GM21447 (cell line): ENCODE data around the gene HPN.
"Not testable (repeated sequence)": the region's sequence is repeated elsewhere in the genome, so short reads cannot be mapped to it uniquely, and the experiment has no call there.

ENCODE experiments used
- ATAC-seq: cut with Tn5 transposase; IDR thresholded peaks from one replicate; pipeline ENCODE4 v1.9.1; 2021; ENCODE audit not compliant: unreplicated experiment

HPN gene

GRCh38 chr19:35042056-35042730 lies 672 bp downstream of the HPN start:
- ATAC-seq = no peak

GRCh38 chr19:35042954-35043604 lies 1.6 kb downstream of the HPN start:
- ATAC-seq = no peak

GRCh38 chr19:35043906-35044305 lies 2.4 kb downstream of the HPN start:
- no peak for ATAC-seq

- no peak for ATAC-seq
Measured at GRCh38 chr19:35044317-35045117, 3.0 kb downstream of the HPN start.

DNA sequence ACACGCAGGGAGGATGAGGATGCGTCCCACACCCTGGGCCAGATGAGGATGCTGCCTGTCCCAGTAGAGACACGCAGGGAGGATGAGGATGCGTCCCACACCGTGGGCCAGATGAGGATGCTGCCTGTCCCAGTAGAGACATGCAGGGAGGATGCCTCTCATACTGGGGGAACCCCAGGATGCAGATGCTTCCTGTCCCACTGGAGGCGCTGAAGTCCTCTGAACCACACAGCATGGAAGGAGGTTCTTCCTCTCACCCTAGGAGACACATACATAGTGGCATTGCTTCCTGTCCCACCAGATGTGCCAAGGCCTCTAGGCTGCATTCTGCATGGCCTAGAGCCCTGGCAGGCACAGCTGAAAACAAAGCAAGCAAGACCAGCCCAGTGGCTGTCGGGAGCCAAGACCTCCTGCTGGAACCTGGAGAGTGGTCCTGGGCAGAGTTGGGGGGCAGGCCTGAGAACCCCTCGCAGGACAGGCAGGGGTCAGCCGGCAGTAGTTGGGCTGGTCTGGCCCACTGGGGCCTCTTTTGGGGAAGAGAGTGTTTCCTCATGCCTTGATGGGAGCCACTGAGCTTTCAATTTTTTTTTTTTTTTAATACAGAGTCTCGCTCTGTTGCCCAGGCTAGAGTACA lies 4.3 kb downstream of the HPN start:
- ATAC-seq = peak; percentile 67

- ATAC-seq = no peak
Measured at GRCh38 chr19:35046461-35046860, 4.9 kb downstream of the HPN start.

DNA sequence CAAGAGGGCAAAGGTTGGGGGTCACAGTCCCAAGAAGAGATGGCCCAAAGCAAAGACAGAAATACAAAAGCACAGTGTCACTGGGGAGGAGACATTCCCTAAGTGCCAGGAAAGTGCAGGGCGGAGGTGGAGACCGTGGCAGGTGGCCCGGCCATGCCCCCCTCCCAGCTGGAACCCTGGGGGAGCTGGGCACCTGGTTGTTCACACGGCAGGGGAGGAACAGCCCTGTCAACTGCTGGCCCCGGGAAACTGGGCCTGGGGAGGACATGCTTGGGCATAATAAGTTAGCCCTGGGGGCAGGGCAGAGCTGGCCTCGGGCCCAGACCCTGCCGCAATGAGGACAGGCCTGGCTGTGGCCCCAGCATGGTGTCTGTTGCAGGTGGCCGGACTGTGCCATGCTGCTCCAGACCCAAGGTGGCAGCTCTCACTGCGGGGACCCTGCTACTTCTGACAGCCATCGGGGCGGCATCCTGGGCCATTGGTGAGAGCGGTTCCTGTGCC lies 7.4 kb downstream of the HPN start:
- no peak for ATAC-seq

DNA sequence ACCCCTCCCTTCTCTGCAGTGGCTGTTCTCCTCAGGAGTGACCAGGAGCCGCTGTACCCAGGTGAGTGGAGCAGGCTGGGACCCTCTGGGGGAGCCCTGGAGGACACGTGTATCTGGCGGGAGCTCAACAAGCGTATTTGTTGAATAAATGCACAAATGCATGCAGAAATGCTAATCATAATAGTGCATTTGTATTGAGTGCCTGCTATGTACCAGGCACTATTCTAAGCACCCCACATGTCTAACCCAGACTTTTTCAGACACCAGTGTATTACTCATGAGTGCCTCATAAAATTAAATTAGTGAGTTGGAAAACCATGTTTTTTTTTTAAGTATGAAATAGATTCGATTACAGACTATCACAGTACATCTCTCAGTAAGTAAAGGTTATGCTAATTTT lies 7.9 kb downstream of the HPN start:
- no peak for ATAC-seq

DNA sequence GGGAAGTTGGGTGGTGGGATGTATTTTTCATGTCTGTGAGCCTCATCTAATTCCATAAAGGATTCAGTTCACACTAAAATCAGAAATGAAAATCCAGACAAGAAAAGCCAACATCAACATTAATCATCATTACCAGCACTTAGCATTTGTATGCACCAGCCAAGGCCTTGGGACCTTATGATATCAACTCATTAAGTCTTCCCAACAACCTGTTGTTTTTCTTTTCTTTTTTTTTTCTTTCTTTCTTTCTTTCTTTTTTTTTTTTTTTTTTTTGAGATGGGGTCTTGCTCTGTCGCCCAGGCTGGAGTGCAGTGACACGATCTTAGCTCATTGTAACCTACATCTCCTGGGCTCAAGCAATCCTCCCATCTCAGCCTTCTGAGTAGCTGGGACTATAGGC lies 9.1 kb downstream of the HPN start:
- not testable (repeated sequence) for ATAC-seq

DNA sequence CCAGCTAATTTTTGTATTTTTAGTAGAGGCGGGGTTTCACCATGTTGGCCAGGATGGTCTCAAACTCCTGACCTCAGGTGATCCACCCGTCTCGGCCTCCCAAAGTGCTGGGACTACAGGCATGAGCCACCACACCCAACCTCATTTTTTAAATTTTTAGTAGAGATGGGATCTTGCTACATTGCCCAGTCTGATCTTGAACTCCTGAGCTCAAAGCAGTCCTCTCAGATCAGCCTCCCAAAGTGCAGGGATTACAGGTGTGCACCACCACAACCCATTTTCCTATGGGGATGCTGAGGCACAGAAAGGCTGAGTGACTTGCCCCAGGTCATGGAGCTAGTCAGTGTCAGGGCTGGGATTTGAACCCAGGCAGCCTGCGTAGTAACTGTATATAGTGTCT lies 9.7 kb downstream of the HPN start:
- not testable (repeated sequence) for ATAC-seq

GRCh38 chr19:35051796-35052195 lies 10.3 kb downstream of the HPN start:
- no peak for ATAC-seq

- no peak for ATAC-seq
Measured at GRCh38 chr19:35052599-35053190, 11.2 kb downstream of the HPN start.

- ATAC-seq = no peak
Measured at GRCh38 chr19:35053667-35054293, 12.3 kb downstream of the HPN start.

DNA sequence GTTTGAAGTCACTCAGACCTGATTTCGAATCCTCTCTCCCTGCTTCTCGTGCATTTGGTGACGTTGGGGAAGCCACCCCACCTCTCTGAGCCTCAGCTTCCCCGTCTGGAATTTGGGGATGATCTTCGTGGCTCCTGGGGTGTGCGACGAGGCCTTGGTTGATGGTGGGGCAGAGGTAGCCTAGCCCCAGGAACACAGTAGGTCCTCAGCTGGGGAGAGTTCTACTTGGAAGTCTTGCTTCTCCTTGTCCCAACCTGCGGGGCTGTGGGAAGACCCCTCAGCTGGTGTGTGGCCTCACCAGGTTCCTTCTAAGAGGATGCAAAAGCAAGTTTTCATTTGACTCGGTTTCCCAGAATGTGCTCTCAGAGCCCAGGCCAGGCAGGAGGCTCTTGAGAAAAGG lies 13.1 kb downstream of the HPN start:
- ATAC-seq = no peak

DNA sequence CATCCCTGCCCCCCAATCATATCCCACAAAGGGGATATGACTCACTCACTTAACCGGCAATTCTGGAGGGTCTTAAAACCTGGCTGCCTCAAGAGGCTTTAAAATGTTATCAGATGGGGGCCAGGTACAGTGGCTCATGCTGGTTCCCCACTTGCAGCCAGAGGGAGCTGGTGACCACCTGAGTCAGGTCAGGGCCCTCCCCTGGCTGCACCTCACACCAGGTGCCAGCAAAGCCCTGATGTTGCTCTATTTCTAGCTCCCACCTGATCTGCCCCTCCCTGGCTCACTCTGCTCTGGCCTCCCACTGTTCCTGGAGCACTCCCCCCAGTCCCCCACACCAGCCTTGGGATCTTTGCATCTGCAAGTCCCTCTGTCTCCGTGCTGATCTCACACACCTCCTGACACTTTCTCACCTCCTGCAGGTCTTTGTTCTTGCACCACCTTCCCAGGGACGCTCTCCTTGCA lies 14.2 kb downstream of the HPN start:
- no peak for ATAC-seq

GRCh38 chr19:35056513-35057063 lies 15.1 kb downstream of the HPN start:
- no peak for ATAC-seq

GRCh38 chr19:35058370-35058769 lies 16.8 kb downstream of the HPN start:
- ATAC-seq = no peak

DNA sequence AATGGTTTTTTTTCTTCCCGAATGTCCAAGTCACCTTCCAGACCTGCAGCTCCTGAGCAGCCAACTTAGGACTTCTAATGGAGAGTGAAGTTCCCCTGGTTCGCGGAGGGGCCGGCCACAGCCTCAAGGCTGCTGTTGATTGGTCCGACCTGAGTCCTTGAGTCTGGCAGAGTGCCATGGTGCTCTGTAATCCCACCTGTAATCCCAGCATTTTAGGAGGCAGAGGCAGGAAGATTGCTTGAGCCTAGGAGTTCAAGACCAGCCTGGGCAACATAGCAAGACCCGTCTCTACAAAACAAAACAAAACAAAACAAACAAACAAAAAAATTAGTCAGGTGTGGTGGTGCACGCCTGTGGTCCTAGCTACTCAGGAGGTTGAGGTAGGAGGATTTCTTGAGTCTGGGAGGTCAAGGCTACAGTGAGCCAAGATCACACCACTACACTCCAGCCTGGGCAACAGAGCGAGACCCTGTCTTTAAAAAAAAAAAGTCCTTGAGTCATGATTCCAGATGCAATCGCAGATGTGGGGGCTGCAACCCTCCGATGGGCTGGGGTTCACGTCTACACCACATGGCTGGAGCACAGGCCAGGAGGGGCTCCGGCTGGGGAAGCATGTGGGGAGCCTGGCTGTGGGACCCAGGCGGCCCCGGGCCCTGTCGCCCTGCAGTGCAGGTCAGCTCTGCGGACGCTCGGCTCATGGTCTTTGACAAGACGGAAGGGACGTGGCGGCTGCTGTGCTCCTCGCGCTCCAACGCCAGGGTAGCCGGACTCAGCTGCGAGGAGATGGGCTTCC lies 17.7 kb downstream of the HPN start:
- ATAC-seq = no peak

DNA sequence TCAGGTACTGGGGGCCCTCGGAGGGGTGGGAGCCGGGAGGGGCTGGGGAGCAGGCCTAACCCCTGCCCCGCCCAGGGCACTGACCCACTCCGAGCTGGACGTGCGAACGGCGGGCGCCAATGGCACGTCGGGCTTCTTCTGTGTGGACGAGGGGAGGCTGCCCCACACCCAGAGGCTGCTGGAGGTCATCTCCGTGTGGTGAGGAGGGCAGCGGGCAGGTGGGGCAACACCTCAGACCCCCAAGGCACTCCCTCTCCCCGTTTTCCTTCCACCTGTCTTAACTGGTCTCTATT lies 18.2 kb downstream of the HPN start:
- ATAC-seq = no peak
